Fibroblast of villous mesenchyme (primary cell): Measurements from ENCODE around the gene MYO9A. TPM values are rescaled to one million over a fixed set of nuclear protein-coding genes. Genes with fewer than 3 reads are reported as not detected.
"Not testable (repeated sequence)": the region's sequence is repeated elsewhere in the genome, so short reads cannot be mapped to it uniquely, and the experiment has no call there.

Experiments used
- DNase-seq: peaks from one replicate; pipeline ENCODE4 v3.0.0-alpha.2; 2010; ENCODE audit warnings: low read depth
- H3K4me3 ChIP-seq: 2 replicates; pipeline ENCODE4 v1.5.1; 2011; ENCODE audit warnings: low read depth, mild to moderate bottlenecking, low read length
- total RNA-seq: library from RNA; depleted of rRNA; stranded (reverse); fragments of >200 nt; gene quantifications from 2 replicates; pipeline ENCODE4 v1.2.3, GENCODE V29; 2012
- TF ChIP-seq, protein P1 (sequence below): IDR thresholded peaks from 2 replicates; pipeline ENCODE4 v1.5.1; 2012; ENCODE audit warnings: low read depth, mild to moderate bottlenecking, low read length; ENCODE audit not compliant: insufficient read depth

The MYO9A gene
- total RNA-seq, 1 donor, result 51.8 TPM

- DNase-seq, result no peak
- H3K4me3 ChIP-seq, result no peak overlapping the region
- TF ChIP-seq, protein P1, sequence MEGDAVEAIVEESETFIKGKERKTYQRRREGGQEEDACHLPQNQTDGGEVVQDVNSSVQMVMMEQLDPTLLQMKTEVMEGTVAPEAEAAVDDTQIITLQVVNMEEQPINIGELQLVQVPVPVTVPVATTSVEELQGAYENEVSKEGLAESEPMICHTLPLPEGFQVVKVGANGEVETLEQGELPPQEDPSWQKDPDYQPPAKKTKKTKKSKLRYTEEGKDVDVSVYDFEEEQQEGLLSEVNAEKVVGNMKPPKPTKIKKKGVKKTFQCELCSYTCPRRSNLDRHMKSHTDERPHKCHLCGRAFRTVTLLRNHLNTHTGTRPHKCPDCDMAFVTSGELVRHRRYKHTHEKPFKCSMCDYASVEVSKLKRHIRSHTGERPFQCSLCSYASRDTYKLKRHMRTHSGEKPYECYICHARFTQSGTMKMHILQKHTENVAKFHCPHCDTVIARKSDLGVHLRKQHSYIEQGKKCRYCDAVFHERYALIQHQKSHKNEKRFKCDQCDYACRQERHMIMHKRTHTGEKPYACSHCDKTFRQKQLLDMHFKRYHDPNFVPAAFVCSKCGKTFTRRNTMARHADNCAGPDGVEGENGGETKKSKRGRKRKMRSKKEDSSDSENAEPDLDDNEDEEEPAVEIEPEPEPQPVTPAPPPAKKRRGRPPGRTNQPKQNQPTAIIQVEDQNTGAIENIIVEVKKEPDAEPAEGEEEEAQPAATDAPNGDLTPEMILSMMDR, result no peak
Observed at GRCh38 chr15:71883447-71883846, 234.5 kb downstream of the MYO9A start.

GRCh38 chr15:71880276-71880675, 237.7 kb downstream of the MYO9A start:
- TF ChIP-seq, protein P1, result no peak
- DNase-seq, result no peak
- no peak overlapping the region for H3K4me3 ChIP-seq

- no peak for DNase-seq
- TF ChIP-seq, protein P1, result no peak
- H3K4me3 ChIP-seq, result no peak overlapping the region
Observed at GRCh38 chr15:71874245-71874644, 243.7 kb downstream of the MYO9A start.

- H3K4me3 ChIP-seq, DNase-seq: not testable (repeated sequence)
Observed at GRCh38 chr15:71858232-71858631, 259.7 kb downstream of the MYO9A start.

GRCh38 chr15:71853543-71853942, 264.4 kb downstream of the MYO9A start:
- TF ChIP-seq, protein P1, result no peak
- no peak for DNase-seq
- no peak overlapping the region for H3K4me3 ChIP-seq

DNA sequence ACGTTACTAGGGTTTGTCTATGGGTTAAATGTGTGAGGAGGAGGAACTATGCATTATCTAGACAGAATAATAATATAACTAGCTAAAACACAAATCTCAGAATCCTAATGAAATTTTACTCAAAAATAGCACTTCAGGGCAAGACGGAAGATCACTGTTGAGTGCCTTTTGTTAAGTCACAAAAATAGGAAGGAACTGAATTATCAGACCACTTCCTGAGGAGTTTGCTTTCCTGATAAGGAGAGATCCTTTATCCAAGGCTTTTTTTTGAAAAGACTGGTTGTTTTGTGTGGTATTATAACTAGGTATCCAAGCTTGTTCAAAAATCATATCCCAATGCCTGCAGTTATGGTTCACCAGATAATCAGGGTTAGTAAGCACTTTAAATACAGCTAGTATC, 273.0 kb downstream of the MYO9A start:
- H3K4me3 ChIP-seq, result no peak overlapping the region
- no peak for DNase-seq
- TF ChIP-seq, protein P1, result no peak

GRCh38 chr15:71841563-71841962, 276.4 kb downstream of the MYO9A start:
- no peak for DNase-seq
- TF ChIP-seq, protein P1, result no peak
- no peak overlapping the region for H3K4me3 ChIP-seq
